H9 (cell line): ENCODE measurements around the gene ZNF556. TPM values are rescaled to one million over a fixed set of nuclear protein-coding genes. Genes with fewer than 3 reads are reported as not detected.
"Not testable (repeated sequence)": the region's sequence is repeated elsewhere in the genome, so short reads cannot be mapped to it uniquely, and the experiment has no call there.

Source experiments
- DNase-seq: peaks from one replicate; pipeline ENCODE4 v3.0.0-alpha.2; 2017
- H2AFZ ChIP-seq: one replicate; pipeline ENCODE4 v1.6.1; 2013; ENCODE audit warnings: mild to moderate bottlenecking, low read length, control low read depth, moderate library complexity
- H2AK5ac ChIP-seq: 2 replicates; pipeline ENCODE4 v1.6.1; 2013; ENCODE audit warnings: low read length, control low read depth, mixed read lengths; ENCODE audit not compliant: insufficient read length
- H2BK120ac ChIP-seq: one replicate; pipeline ENCODE4 v1.6.1; 2013; ENCODE audit warnings: low read depth, mild to moderate bottlenecking, low read length, control low read depth, inconsistent platforms; ENCODE audit not compliant: poor library complexity, severe bottlenecking
- H2BK12ac ChIP-seq: 2 replicates; pipeline ENCODE4 v1.6.1; 2013; ENCODE audit warnings: low read length, control low read depth, mixed read lengths, low read depth; ENCODE audit not compliant: insufficient read length
- H2BK15ac ChIP-seq: 2 replicates; pipeline ENCODE4 v1.6.1; 2013; ENCODE audit warnings: low read depth, low read length, control low read depth
- H2BK20ac ChIP-seq: one replicate; pipeline ENCODE4 v1.6.1; 2013; ENCODE audit warnings: low read depth, mild to moderate bottlenecking, low read length, control low read depth, inconsistent platforms; ENCODE audit not compliant: poor library complexity, severe bottlenecking
- H2BK5ac ChIP-seq: 2 replicates; pipeline ENCODE4 v1.6.1; 2013; ENCODE audit warnings: low read length, control low read depth, mixed read lengths; ENCODE audit not compliant: insufficient read length
- H3K14ac ChIP-seq: 2 replicates; pipeline ENCODE4 v1.6.1; 2013; ENCODE audit warnings: low read length, control low read depth; ENCODE audit not compliant: insufficient read depth
- H3K18ac ChIP-seq: 2 replicates; pipeline ENCODE4 v1.6.1; 2013; ENCODE audit warnings: low read depth, mild to moderate bottlenecking, mixed read lengths, low read length, control low read depth; ENCODE audit not compliant: insufficient read length
- H3K23ac ChIP-seq: 2 replicates; pipeline ENCODE4 v1.6.1; 2013; ENCODE audit warnings: low read length, control low read depth, mixed read lengths, low read depth; ENCODE audit not compliant: insufficient read length
- H3K23me2 ChIP-seq: 2 replicates; pipeline ENCODE4 v1.6.1; 2013; ENCODE audit warnings: low read depth, mild to moderate bottlenecking, mixed read lengths, low read length, control low read depth; ENCODE audit not compliant: insufficient read length, poor library complexity, severe bottlenecking
- H3K27ac ChIP-seq: 2 replicates; pipeline ENCODE4 v1.5.1; 2013; ENCODE audit warnings: low read length, control low read depth, mixed read lengths, low read depth; ENCODE audit not compliant: insufficient read length
- H3K27me3 ChIP-seq: 2 replicates; pipeline ENCODE4 v1.6.1; 2013; ENCODE audit warnings: low read length, control low read depth, inconsistent platforms; ENCODE audit not compliant: insufficient read depth
- H3K4ac ChIP-seq: 2 replicates; pipeline ENCODE4 v1.6.1; 2013; ENCODE audit warnings: low read depth, mild to moderate bottlenecking, control low read depth, inconsistent platforms, low read length, moderate library complexity
- H3K4me1 ChIP-seq: 2 replicates; pipeline ENCODE4 v1.6.1; 2013; ENCODE audit warnings: low read length, control low read depth, inconsistent platforms; ENCODE audit not compliant: insufficient read depth
- H3K4me2 ChIP-seq: 2 replicates; pipeline ENCODE4 v1.6.1; 2013; ENCODE audit warnings: low read length, control low read depth, mixed read lengths; ENCODE audit not compliant: insufficient read length, insufficient read depth
- H3K56ac ChIP-seq: 2 replicates; pipeline ENCODE4 v1.6.1; 2013; ENCODE audit warnings: low read depth, mild to moderate bottlenecking, mixed read lengths, low read length, control low read depth; ENCODE audit not compliant: insufficient read length
- H3K79me1 ChIP-seq: 2 replicates; pipeline ENCODE4 v1.6.1; 2013; ENCODE audit warnings: low read depth, mild to moderate bottlenecking, moderate library complexity, low read length, control low read depth, inconsistent platforms; ENCODE audit not compliant: insufficient read depth, poor library complexity, severe bottlenecking
- H3K79me2 ChIP-seq: 2 replicates; pipeline ENCODE4 v1.6.1; 2013; ENCODE audit warnings: low read length, control low read depth, inconsistent platforms; ENCODE audit not compliant: insufficient read depth
- H3K9ac ChIP-seq: 2 replicates; pipeline ENCODE4 v1.6.1; 2013; ENCODE audit warnings: low read length, control low read depth, mixed read lengths; ENCODE audit not compliant: insufficient read length; ENCODE audit errors: extremely low read depth
- H3K9me3 ChIP-seq: one replicate; pipeline ENCODE4 v1.6.1; 2013; ENCODE audit warnings: low read depth, low read length, inconsistent platforms; ENCODE audit not compliant: control insufficient read depth
- H3T11ph ChIP-seq: one replicate; pipeline ENCODE4 v1.6.1; 2013; ENCODE audit warnings: mild to moderate bottlenecking, low read length, control low read depth, inconsistent platforms
- H4K20me1 ChIP-seq: one replicate; pipeline ENCODE4 v1.6.1; 2013; ENCODE audit not compliant: control insufficient read depth, insufficient read length, insufficient read depth
- H4K5ac ChIP-seq: 2 replicates; pipeline ENCODE4 v1.6.1; 2013; ENCODE audit warnings: low read depth, mild to moderate bottlenecking, mixed read lengths, low read length, control low read depth; ENCODE audit not compliant: insufficient read length
- H4K8ac ChIP-seq: replicated peaks from 2 replicates; pipeline ENCODE4 v1.6.1; 2013; ENCODE audit warnings: low read length, control low read depth, mixed read lengths, low read depth; ENCODE audit not compliant: insufficient read length
- H4K91ac ChIP-seq: 2 replicates; pipeline ENCODE4 v1.6.1; 2013; ENCODE audit warnings: low read depth, mild to moderate bottlenecking, moderate library complexity, mixed read lengths, low read length, control low read depth; ENCODE audit not compliant: insufficient read length
- H3K27ac Mint-ChIP-seq, 3 experiments: 2 replicates in 2 of 3; 3 replicates in 1 of 3; pipeline ENCODE4 v1.8.0; 2020 to 2021; ENCODE audit warnings: mixed read lengths in 3 of 3, mild to moderate bottlenecking in 1 of 3, moderate library complexity in 1 of 3
- H3K27me3 Mint-ChIP-seq: 2 replicates; pipeline ENCODE4 v1.8.0; 2021; ENCODE audit warnings: low read depth, mild to moderate bottlenecking, moderate library complexity, mixed read lengths
- H3K36me3 Mint-ChIP-seq, 3 experiments: 2 replicates in 2 of 3; 3 replicates in 1 of 3; pipeline ENCODE4 v1.8.0; 2020 to 2021; ENCODE audit warnings: low read depth in 3 of 3, mixed read lengths in 3 of 3; ENCODE audit not compliant: insufficient read depth in 1 of 3
- H3K4me1 Mint-ChIP-seq, 2 experiments: 2 replicates each; pipeline ENCODE4 v1.8.0; 2020; ENCODE audit warnings: mixed read lengths in 2 of 2
- H3K4me3 Mint-ChIP-seq, 2 experiments: 2 replicates in 1 of 2; 3 replicates in 1 of 2; pipeline ENCODE4 v1.8.0; 2020 to 2021; ENCODE audit warnings: mild to moderate bottlenecking in 2 of 2, mixed read lengths in 2 of 2, moderate library complexity in 1 of 2
- H3K9me3 Mint-ChIP-seq, 2 experiments: 2 replicates in 1 of 2; 3 replicates in 1 of 2; pipeline ENCODE4 v1.8.0; 2020; ENCODE audit warnings: mild to moderate bottlenecking in 2 of 2, mixed read lengths in 2 of 2, moderate library complexity in 1 of 2
- CTCF ChIP-seq: fragments of 200-600 bp; sonication (generic); conservative IDR thresholded peaks from 3 replicates; pipeline ENCODE4 v1.8.0; 2021; ENCODE audit warnings: antibody characterized with exemption, mild to moderate bottlenecking
- WGBS: extraction: QIAGEN DNeasy Blood & Tissue Kit; methylation state at CpG from one replicate; pipeline ENCODE4 v1.1.7; 2013; ENCODE audit warnings: missing lambda C conversion rate, low lambda C conversion rate, mixed read lengths; ENCODE audit not compliant: insufficient read length; ENCODE audit errors: extremely low coverage; 5-methylcytosine and 5-hydroxymethylcytosine counted together
- total RNA-seq: library from RNA; stranded (reverse); gene quantifications from 2 replicates; pipeline ENCODE4 v1.2.1, GENCODE V29; 2021

The ZNF556 gene
- total RNA-seq, 1 experiment from 2014 or later, result not detected

- H3K56ac ChIP-seq, result no peak overlapping the region
- H3K4me2 ChIP-seq, result no peak overlapping the region
Observed at GRCh38 chr19:2902590-2903218, 35.6 kb downstream of the ZNF556 start.

GRCh38 chr19:2903326-2903725 is 36.2 kb downstream of the ZNF556 start:
- not testable (repeated sequence) for H3K9me3 Mint-ChIP-seq, H3K27ac ChIP-seq, H3K56ac ChIP-seq, H3K18ac ChIP-seq, H2BK120ac ChIP-seq, H4K91ac ChIP-seq, H3K14ac ChIP-seq, H2BK15ac ChIP-seq, H3K79me1 ChIP-seq, H4K5ac ChIP-seq, H3K79me2 ChIP-seq, H3K23me2 ChIP-seq, H4K20me1 ChIP-seq, H2AK5ac ChIP-seq, H2BK20ac ChIP-seq, H3K9me3 ChIP-seq, H2AFZ ChIP-seq, H3K27me3 ChIP-seq, H3K23ac ChIP-seq, H3K36me3 Mint-ChIP-seq, H2BK12ac ChIP-seq, H3K4me1 ChIP-seq, DNase-seq, H2BK5ac ChIP-seq, H3K27me3 Mint-ChIP-seq, H3K9ac ChIP-seq, H4K8ac ChIP-seq, H3K4me2 ChIP-seq, H3K4ac ChIP-seq, H3T11ph ChIP-seq, H3K27ac Mint-ChIP-seq
- WGBS, result no CpG with 5 or more reads among the region's 13 CpGs
- 0 out of 5 replicates have a peak overlapping the region, but pooled peaks of 1 of the 2 experiments have one; percentile 3 for H3K4me3 Mint-ChIP-seq
- peaks cover 8 to 11% of the 10 kb centered on the region in 2 experiments for H3K4me1 Mint-ChIP-seq

More at GRCh38 chr19:2902590-2903218, 35.6 kb downstream of the ZNF556 start:
- Histone ChIP-seq H3K27me3 (no peaks in the 10 kb centered on the region), H2BK5ac (no peak overlapping the region), H3K79me1 (no peaks in the 10 kb centered on the region), H3K27ac (no peak overlapping the region), H3K4me1 (no peaks in the 10 kb centered on the region), H2BK12ac (no peak overlapping the region), H3K23ac (no peak overlapping the region), H3K9ac (no peak overlapping the region), H2BK120ac (no peak overlapping the region), H3K14ac (no peak overlapping the region), H3K79me2 (peaks cover 8% of the 10 kb centered on the region; the same call in 1 of the 2 replicates), H3K4ac (no peak overlapping the region), H3K18ac (no peak overlapping the region), H2AK5ac (no peak overlapping the region), H3K9me3 (no peaks in the 10 kb centered on the region), H2BK20ac (no peak overlapping the region), H4K91ac (no peak overlapping the region), H4K20me1 (no peaks in the 10 kb centered on the region), H3K23me2 (no peaks in the 10 kb centered on the region), H2BK15ac (no peak overlapping the region), H2AFZ (no peak overlapping the region), H4K8ac (no peak overlapping the region), H3T11ph (no peak overlapping the region), H4K5ac (no peak overlapping the region)
- WGBS, result no CpG with 5 or more reads among the region's 13 CpGs
- Mint-ChIP-seq H3K36me3 (peaks cover 0 to 8% (median 0%) of the 10 kb centered on the region in 3 experiments; a peak in 3 of 7 replicates), H3K27ac (no peak overlapping the region), H3K4me3 (peak overlapping the region in 1 of 2 experiments; percentile 1; a peak in 1 of 5 replicates), H3K27me3 (peaks cover 3% of the 10 kb centered on the region), H3K4me1 (peaks cover 8 to 11% of the 10 kb centered on the region in 2 experiments), H3K9me3 (peaks cover 6 to 9% of the 10 kb centered on the region in 2 experiments)
- DNase-seq, result no peak
- no peak for TF ChIP-seq CTCF
